HepG2 (cell line): ENCODE measurements around the gene FBXO24. TPM values are rescaled to one million over a fixed set of nuclear protein-coding genes. Genes with fewer than 3 reads are reported as not detected.
A peak's percentile ranks its signal among the peaks of the same experiment; 100 is the strongest.

Source experiments
- DZIP1 ChIP-seq: sonication (generic); formaldehyde crosslinking; IDR thresholded peaks from 2 replicates; pipeline ENCODE4 v1.5.0; 2020; ENCODE audit warnings: mild to moderate bottlenecking, missing genetic modification reagents
- FOXP1 ChIP-seq, 2 experiments: fragments of 450-650 bp in 1 of 2; IDR thresholded peaks; 2 replicates each; pipeline ENCODE4 v1.6.1; 2017 to 2018; ENCODE audit warnings: antibody characterized with exemption in 1 of 2
- HNRNPL ChIP-seq: fragments of 200-400 bp; formaldehyde crosslinking; IDR thresholded peaks from 2 replicates; pipeline ENCODE4 v1.6.1; 2017; ENCODE audit warnings: mild to moderate bottlenecking, low read depth, low read length
- JDP2 ChIP-seq: sonication (generic); formaldehyde crosslinking; IDR thresholded peaks from 2 replicates; pipeline ENCODE4 v1.8.1; 2022; ENCODE audit warnings: missing genetic modification reagents, borderline replicate concordance
- JUNB ChIP-seq: sonication (generic); formaldehyde crosslinking; IDR thresholded peaks from 2 replicates; pipeline ENCODE4 v1.8.0; 2022; ENCODE audit warnings: missing genetic modification reagents, mild to moderate bottlenecking, borderline replicate concordance
- MNT ChIP-seq: fragments of 450-650 bp; IDR thresholded peaks from 2 replicates; pipeline ENCODE4 v1.6.1; 2016
- NBN ChIP-seq: fragments of 450-650 bp; conservative IDR thresholded peaks from 2 replicates; pipeline ENCODE4 v1.6.1; 2017
- POLR2A ChIP-seq, 2 experiments: IDR thresholded peaks; 2 replicates each; pipeline ENCODE4 v1.6.1; 2011; ENCODE audit warnings: low read depth in 2 of 2, low read length in 2 of 2, mild to moderate bottlenecking in 1 of 2, moderate library complexity in 1 of 2; ENCODE audit not compliant: insufficient read depth in 1 of 2
- POLR2AphosphoS2 ChIP-seq: IDR thresholded peaks from 2 replicates; pipeline ENCODE4 v1.6.1; 2011; ENCODE audit warnings: low read depth, low read length, improper control_type of control experiment
- SALL2 ChIP-seq: sonication (generic); formaldehyde crosslinking; IDR thresholded peaks from 2 replicates; pipeline ENCODE4 v1.8.1; 2023; ENCODE audit warnings: mild to moderate bottlenecking, missing genetic modification reagents, inconsistent platforms
- SYNCRIP ChIP-seq: fragments of 200-400 bp; formaldehyde crosslinking; IDR thresholded peaks from 2 replicates; pipeline ENCODE4 v1.6.1; 2018; ENCODE audit warnings: mild to moderate bottlenecking, low read depth, low read length; ENCODE audit not compliant: insufficient read depth
- TAF1 ChIP-seq: sonication (generic); formaldehyde crosslinking; IDR thresholded peaks from 2 replicates; pipeline ENCODE4 v1.4.0; 2020; ENCODE audit warnings: missing genetic modification reagents
- TARDBP ChIP-seq: sonication (generic); formaldehyde crosslinking; IDR thresholded peaks from 2 replicates; pipeline ENCODE4 v1.8.0; 2022; ENCODE audit warnings: mild to moderate bottlenecking, missing genetic modification reagents
- ZNF232 ChIP-seq: sonication (generic); formaldehyde crosslinking; IDR thresholded peaks from 2 replicates; pipeline ENCODE4 v1.4.0; 2020; ENCODE audit warnings: missing genetic modification reagents, borderline replicate concordance
- ZNF496 ChIP-seq: sonication (generic); formaldehyde crosslinking; IDR thresholded peaks from 2 replicates; pipeline ENCODE4 v1.8.1; 2023; ENCODE audit warnings: mild to moderate bottlenecking, moderate library complexity, missing genetic modification reagents; ENCODE audit not compliant: insufficient replicate concordance
- ZNF550 ChIP-seq: sonication (generic); formaldehyde crosslinking; IDR thresholded peaks from 2 replicates; pipeline ENCODE4 v1.4.0; 2020; ENCODE audit warnings: mild to moderate bottlenecking, missing genetic modification reagents, borderline replicate concordance
- ZNF598 ChIP-seq: sonication (generic); formaldehyde crosslinking; IDR thresholded peaks from 2 replicates; pipeline ENCODE4 v1.5.1; 2020; ENCODE audit warnings: mild to moderate bottlenecking, missing genetic modification reagents, borderline replicate concordance
- ZNF646 ChIP-seq: sonication (generic); formaldehyde crosslinking; IDR thresholded peaks from 2 replicates; pipeline ENCODE4 v1.9.0; 2021; ENCODE audit warnings: mild to moderate bottlenecking, missing genetic modification reagents
- ZNF782 ChIP-seq: sonication (generic); formaldehyde crosslinking; IDR thresholded peaks from 2 replicates; pipeline ENCODE4 v1.4.0; 2020; ENCODE audit warnings: missing genetic modification reagents, mild to moderate bottlenecking, borderline replicate concordance
- polyA plus RNA-seq, 8 experiments: library from polyadenylated mRNA; depleted of rRNA in 3 of 8; stranded (reverse) in 7 of 8; unstranded in 1 of 8; fragments of >200 nt; fragmentation: Illumina TruSeq in 4 of 8; extraction: Trizol in 4 of 8; gene quantifications; 2 replicates each; pipeline versions ENCODE4 v1.2.1 to v1.2.3, GENCODE V29; 2011 to 2016; ENCODE audit warnings: low read depth in 4 of 8, missing spikeins in 1 of 8, mixed read lengths in 1 of 8; ENCODE audit not compliant: insufficient read depth in 1 of 8
- total RNA-seq, 5 experiments: library from RNA; depleted of rRNA; stranded (reverse); fragments of >200 nt; fragmentation: Illumina TruSeq; extraction: Trizol; gene quantifications; 2 replicates each; pipeline ENCODE4 v1.2.3, GENCODE V29; 2016; ENCODE audit warnings: low read depth in 1 of 5

FBXO24 gene
- total and polyA plus RNA-seq, 2 of the 13 experiments (the other 11 are each of a cell fraction or from before 2014, with no cell fraction given), result 0.20 to 0.55 TPM

GRCh38 chr7:100580466-100581283, 5.5 kb upstream of the FBXO24 start (continued):
- no peak for TF ChIP-seq ZNF232 (CRISPR knock-in tag)
- 0 out of 2 replicates have a peak, but pooled peaks have one; percentile 48 for TF ChIP-seq HNRNPL
- no peak for TF ChIP-seq SYNCRIP
- peak; percentile 23; the same call in 1 of the 2 replicates for TF ChIP-seq JUNB (CRISPR knock-in tag)
- TF ChIP-seq FOXP1 (IDR thresholded peaks at IDR 0.05), result peak; percentile 34; the same call in 1 of the 2 replicates
- no peak for TF ChIP-seq FOXP1 (CRISPR knock-in tag; IDR thresholded peaks at IDR 0.05)
- TF ChIP-seq TAF1, result no peak
- no peak for TF ChIP-seq JDP2
- peak; percentile 85 for TF ChIP-seq ZNF646 (CRISPR knock-in tag)
- TF ChIP-seq NBN, result peak; percentile 85; the same call in 1 of the 2 replicates
- TF ChIP-seq ZNF550 (CRISPR knock-in tag), result no peak
- peak; percentile 81; the same call in 1 of the 2 replicates for TF ChIP-seq POLR2AphosphoS2
- no peak for TF ChIP-seq TARDBP (CRISPR knock-in tag)
- no peak for TF ChIP-seq SALL2
- TF ChIP-seq ZNF496 (CRISPR knock-in tag), result no peak
- TF ChIP-seq ZNF782 (CRISPR knock-in tag), result no peak
- no peak for TF ChIP-seq ZNF598 (CRISPR knock-in tag)
- no peak for TF ChIP-seq DZIP1 (CRISPR knock-in tag)
- 0 out of 4 replicates have a peak, but pooled peaks of 1 of the 2 experiments have one; percentile 5 for TF ChIP-seq POLR2A (IDR thresholded peaks at IDR 0.05; ENCODE audit: insufficient read depth in 1 of 2, low read depth in 2 of 2, low read length in 2 of 2)
- peak; percentile 91 for TF ChIP-seq MNT
